Activated CD4-positive, alpha-beta T cell treated with anti-CD3 and anti-CD28 coated beads, Interleukin-2, Interleukin-6, amounts not matched to agents 100 ng/mL and 50 ng/mL, durations not matched to agents 16 hours and 8 hours (primary cell): ENCODE data around the gene GNAL.
A peak's percentile ranks its signal among the peaks of the same experiment; 100 is the strongest.

Experiments used
- DNase-seq: peaks from one replicate; pipeline ENCODE4 v3.0.0-alpha.2; 2020

The GNAL gene

GRCh38 chr18:11729556-11729955 is 40.5 kb downstream of the GNAL start:
- DNase-seq: no peak

GRCh38 chr18:11733031-11733430 is 44.0 kb downstream of the GNAL start:
- DNase-seq: peak; percentile 79

- no peak for DNase-seq
These were observed 47.6 kb downstream of the GNAL start for GRCh38 chr18:11736656-11737055.

- DNase-seq: no peak
These were observed 50.8 kb downstream of the GNAL start for GRCh38 chr18:11739893-11740292.

GRCh38 chr18:11740461-11740860 is 51.4 kb downstream of the GNAL start:
- DNase-seq: no peak

- DNase-seq: peak; percentile 24
These were observed 52.6 kb downstream of the GNAL start for GRCh38 chr18:11741505-11742145.

- no peak for DNase-seq
These were observed 56.5 kb downstream of the GNAL start for GRCh38 chr18:11745521-11745920.

- DNase-seq: no peak
These were observed 58.2 kb downstream of the GNAL start for GRCh38 chr18:11747286-11747685.

- no peak for DNase-seq
These were observed 58.7 kb downstream of the GNAL start for GRCh38 chr18:11747731-11748130.

GRCh38 chr18:11749305-11749704 is 60.2 kb downstream of the GNAL start:
- no peak for DNase-seq

GRCh38 chr18:11750171-11750570 is 61.1 kb downstream of the GNAL start:
- no peak for DNase-seq

- DNase-seq: no peak
These were observed 61.7 kb downstream of the GNAL start for GRCh38 chr18:11750581-11751310.

- no peak for DNase-seq
These were observed 62.5 kb downstream of the GNAL start for GRCh38 chr18:11751341-11752115.

GRCh38 chr18:11752116-11752911 is 63.2 kb downstream of the GNAL start:
- peak; percentile 48 for DNase-seq

- DNase-seq: peak; percentile 12
These were observed 65.9 kb downstream of the GNAL start for GRCh38 chr18:11754979-11755378.

GRCh38 chr18:11757084-11757590 is 68.1 kb downstream of the GNAL start:
- no peak for DNase-seq

- no peak for DNase-seq
These were observed 70.4 kb downstream of the GNAL start for GRCh38 chr18:11759456-11759855.

- DNase-seq: no peak
These were observed 71.6 kb downstream of the GNAL start for GRCh38 chr18:11760498-11761167.

- no peak for DNase-seq
These were observed 72.5 kb downstream of the GNAL start for GRCh38 chr18:11761553-11761952.

GRCh38 chr18:11762429-11762828 is 73.4 kb downstream of the GNAL start:
- DNase-seq: no peak

- no peak for DNase-seq
These were observed 78.3 kb downstream of the GNAL start for GRCh38 chr18:11767329-11767728.

- no peak for DNase-seq
These were observed 78.9 kb downstream of the GNAL start for GRCh38 chr18:11767935-11768334.
